ENCODE data around the gene WRAP73. TPM values are rescaled to one million over a fixed set of nuclear protein-coding genes. Genes with fewer than 3 reads are reported as not detected.

Gene WRAP73
- polyA plus RNA-seq, 2 of the 4 experiments (the other 2 are of a cell fraction): 15.4 to 16.1 TPM

- no peak for ATAC-seq
- ChIA-PET CTCF (interaction anchor here (0.7 to 3.7 kb wide), 4 partner anchors 61 to 173 kb away, joined by 3 to 16 read pairs (median 6); no protein-coding TSS in a partner anchor), POLR2A (no interaction called here)
- DNase-seq (ENCODE audit: low read depth in 1 of 2, low spot score in 1 of 2): no peak
- TF ChIP-seq ELK1 (IDR thresholded peaks at IDR 0.05; ENCODE audit: low read depth, low read length): no peak
- TF ChIP-seq EP300 (IDR thresholded peaks at IDR 0.05): no peak
- no peak for TF ChIP-seq ZFP36 (IDR thresholded peaks at IDR 0.05; ENCODE audit: borderline replicate concordance, partially characterized antibody)
- Histone ChIP-seq H3K27ac (no peak overlapping the region), H3K4me1 (peaks cover 6% of the 10 kb centered on the region; the same call in 1 of the 3 replicates), H3K4me3 (peak overlapping the region; percentile 92), H3K4me2 (peak overlapping the region; percentile 87), H3K9me3 (no peaks in the 10 kb centered on the region)
- no peak for FAIRE-seq
- WGBS (ENCODE audit: missing lambda C conversion rate): 85% methylated on average over 4 of the region's 4 CpGs
Measured at GRCh38 chr1:3626025-3626424, 23.9 kb downstream of the WRAP73 start.

DNA sequence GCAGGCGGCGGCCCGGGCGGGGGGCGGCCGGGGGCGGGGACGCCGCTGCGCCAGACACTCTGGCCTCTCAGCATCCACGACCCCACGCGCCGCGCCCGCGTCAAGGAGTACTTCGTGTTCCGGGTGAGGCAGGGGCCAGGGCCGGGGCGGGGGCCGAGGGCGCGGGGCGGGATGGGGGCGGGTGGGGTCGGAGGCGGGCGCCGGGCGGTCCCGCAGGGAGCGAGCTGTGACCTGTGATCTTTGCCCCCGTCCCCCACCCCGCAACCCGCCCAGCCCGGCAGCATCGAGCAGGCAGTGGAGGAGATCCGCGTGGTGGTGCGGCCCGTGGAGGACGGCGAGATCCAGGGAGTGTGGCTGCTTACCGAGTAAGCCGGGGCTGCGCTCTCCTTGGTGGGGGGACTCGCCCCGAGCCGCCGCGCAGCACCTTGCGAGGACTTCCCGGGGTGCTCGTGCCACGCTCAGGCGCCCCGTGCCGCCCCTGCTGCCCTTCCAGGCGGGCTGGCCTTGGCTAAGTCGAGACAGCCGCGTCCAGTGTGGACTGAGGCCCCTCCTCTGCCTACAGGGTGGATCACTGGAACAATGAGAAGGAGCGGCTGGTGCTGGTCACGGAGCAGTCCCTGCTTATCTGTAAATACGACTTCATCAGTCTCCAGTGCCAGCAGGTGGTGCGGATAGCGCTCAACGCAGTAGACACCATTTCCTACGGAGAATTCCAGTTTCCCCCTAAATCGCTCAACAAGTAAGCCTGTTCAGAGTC lies 24.6 kb downstream of the WRAP73 start:
- CTCF ChIA-PET: interaction anchor here (7.0 kb wide), 1 partner anchor 173 kb away, joined by 102 read pairs; no protein-coding TSS in a partner anchor

More for the DNA sequence above, 24.6 kb downstream of the WRAP73 start:
- POLR2A ChIA-PET: no interaction called here
- DNase-seq (ENCODE audit: low read depth in 1 of 2, low spot score in 1 of 2): peak; percentile 36 to 37
- ATAC-seq: peak; percentile 44 to 54; a peak in 5 of 6 replicates
- WGBS (ENCODE audit: missing lambda C conversion rate): 26% methylated on average over 8 of the region's 71 CpGs
- Histone ChIP-seq H3K4me2 (peak overlapping the region; percentile 87), H3K4me1 (peaks cover 6% of the 10 kb centered on the region; the same call in 1 of the 3 replicates), H3K27ac (peak overlapping the region; percentile 86 to 96), H3K4me3 (peak overlapping the region; percentile 92), H3K9me3 (no peaks in the 10 kb centered on the region)
- FAIRE-seq: no peak
- TF ChIP-seq ZFP36 (IDR thresholded peaks at IDR 0.05; ENCODE audit: borderline replicate concordance, partially characterized antibody) (no peak), HOXB13 (CRISPR knock-in tag; IDR thresholded peaks at IDR 0.05; ENCODE audit: low read depth) (no peak), TFCP2L1 (CRISPR knock-in tag; IDR thresholded peaks at IDR 0.05) (no peak), ZC3H11A (IDR thresholded peaks at IDR 0.05) (no peak), POLR2A (IDR thresholded peaks at IDR 0.05; ENCODE audit: low read length) (no peak), FOSB (CRISPR knock-in tag; IDR thresholded peaks at IDR 0.05) (no peak), HEYL (CRISPR knock-in tag; IDR thresholded peaks at IDR 0.05) (no peak), MYC (IDR thresholded peaks at IDR 0.05; ENCODE audit: borderline replicate concordance, low read length) (no peak), REST (IDR thresholded peaks at IDR 0.05) (no peak), CHD2 (IDR thresholded peaks at IDR 0.05; ENCODE audit: low read length, partially characterized antibody) (no peak), NFE2L2 (conservative IDR thresholded peaks at IDR 0.05; ENCODE audit: low read length) (no peak), RAD21 (conservative IDR thresholded peaks at IDR 0.05 in 1 of 2, IDR thresholded peaks at IDR 0.05 in 1 of 2) (no peak), FOXS1 (CRISPR knock-in tag; IDR thresholded peaks at IDR 0.05) (no peak)
- TF ChIP-seq, protein P1, sequence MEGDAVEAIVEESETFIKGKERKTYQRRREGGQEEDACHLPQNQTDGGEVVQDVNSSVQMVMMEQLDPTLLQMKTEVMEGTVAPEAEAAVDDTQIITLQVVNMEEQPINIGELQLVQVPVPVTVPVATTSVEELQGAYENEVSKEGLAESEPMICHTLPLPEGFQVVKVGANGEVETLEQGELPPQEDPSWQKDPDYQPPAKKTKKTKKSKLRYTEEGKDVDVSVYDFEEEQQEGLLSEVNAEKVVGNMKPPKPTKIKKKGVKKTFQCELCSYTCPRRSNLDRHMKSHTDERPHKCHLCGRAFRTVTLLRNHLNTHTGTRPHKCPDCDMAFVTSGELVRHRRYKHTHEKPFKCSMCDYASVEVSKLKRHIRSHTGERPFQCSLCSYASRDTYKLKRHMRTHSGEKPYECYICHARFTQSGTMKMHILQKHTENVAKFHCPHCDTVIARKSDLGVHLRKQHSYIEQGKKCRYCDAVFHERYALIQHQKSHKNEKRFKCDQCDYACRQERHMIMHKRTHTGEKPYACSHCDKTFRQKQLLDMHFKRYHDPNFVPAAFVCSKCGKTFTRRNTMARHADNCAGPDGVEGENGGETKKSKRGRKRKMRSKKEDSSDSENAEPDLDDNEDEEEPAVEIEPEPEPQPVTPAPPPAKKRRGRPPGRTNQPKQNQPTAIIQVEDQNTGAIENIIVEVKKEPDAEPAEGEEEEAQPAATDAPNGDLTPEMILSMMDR (IDR thresholded peaks at IDR 0.05): no peak
